Keratinocyte (primary cell): ENCODE data around the gene SERPIND1. TPM values are rescaled to one million over a fixed set of nuclear protein-coding genes. Genes with fewer than 3 reads are reported as not detected.

Source experiments
- DNase-seq: peaks from one replicate; pipeline ENCODE4 v3.0.0-alpha.2; 2011; ENCODE audit warnings: low read depth, missing footprints, low spot score
- FAIRE-seq: peaks from 2 replicates; lab custom pipeline; 2011; peaks lifted over from hg19 to GRCh38; lab: Jason Lieb, UNC
- H2AFZ ChIP-seq: 2 replicates; pipeline ENCODE4 v1.6.0; 2012; ENCODE audit warnings: low read length, control low read depth, inconsistent platforms; ENCODE audit not compliant: control insufficient read depth
- H3K27ac ChIP-seq: 2 replicates; pipeline ENCODE4 v1.5.1; 2011; ENCODE audit warnings: low read length; ENCODE audit not compliant: control insufficient read depth, insufficient read depth
- H3K27me3 ChIP-seq: 3 replicates; pipeline ENCODE4 v1.6.0; 2011; ENCODE audit warnings: low read length; ENCODE audit not compliant: control insufficient read depth, insufficient read depth; ENCODE audit errors: extremely low read depth
- H3K36me3 ChIP-seq, 2 experiments: 2 replicates in 1 of 2; 3 replicates in 1 of 2; pipeline ENCODE4 v1.5.1; 2011; ENCODE audit warnings: low read length in 2 of 2, mild to moderate bottlenecking in 1 of 2; ENCODE audit not compliant: control insufficient read depth in 2 of 2, insufficient read depth in 2 of 2; ENCODE audit errors: extremely low read depth in 1 of 2
- H3K4me1 ChIP-seq: 3 replicates; pipeline ENCODE4 v1.5.1; 2011; ENCODE audit warnings: low read length; ENCODE audit not compliant: control insufficient read depth, insufficient read depth; ENCODE audit errors: extremely low read depth
- H3K4me2 ChIP-seq: 3 replicates; pipeline ENCODE4 v1.6.0; 2011; ENCODE audit warnings: low read depth, low read length; ENCODE audit not compliant: control insufficient read depth, insufficient read depth; ENCODE audit errors: extremely low read depth
- H3K4me3 ChIP-seq, 3 experiments: fragments of 200-600 bp in 1 of 3; sonication (generic) in 1 of 3; 2 replicates in 2 of 3; 3 replicates in 1 of 3; pipeline ENCODE4 v1.5.1; 2011 to 2016; ENCODE audit warnings: low read length in 3 of 3, mild to moderate bottlenecking in 3 of 3, control low read depth in 2 of 3, inconsistent platforms in 1 of 3, low read depth in 1 of 3, mixed read lengths in 1 of 3, mixed run types in 1 of 3, moderate library complexity in 1 of 3; ENCODE audit not compliant: control insufficient read depth in 2 of 3, insufficient read depth in 2 of 3; ENCODE audit errors: extremely low read depth in 1 of 3
- H3K79me2 ChIP-seq: 2 replicates; pipeline ENCODE4 v1.6.0; 2012; ENCODE audit warnings: low read length; ENCODE audit not compliant: control insufficient read depth, insufficient read depth
- H3K9ac ChIP-seq: 3 replicates; pipeline ENCODE4 v1.6.0; 2011; ENCODE audit warnings: low read length; ENCODE audit not compliant: control insufficient read depth, insufficient read depth; ENCODE audit errors: extremely low read depth
- H3K9me1 ChIP-seq: 3 replicates; pipeline ENCODE4 v1.6.0; 2011; ENCODE audit warnings: low read length; ENCODE audit not compliant: control insufficient read depth, insufficient read depth; ENCODE audit errors: extremely low read depth
- H3K9me3 ChIP-seq: 2 replicates; pipeline ENCODE4 v1.5.1; 2012; ENCODE audit warnings: low read depth, low read length; ENCODE audit not compliant: control insufficient read depth
- H4K20me1 ChIP-seq: 3 replicates; pipeline ENCODE4 v1.6.0; 2011; ENCODE audit warnings: low read length; ENCODE audit not compliant: control insufficient read depth, insufficient read depth; ENCODE audit errors: extremely low read depth
- EZH2 ChIP-seq: IDR thresholded peaks from one replicate; pipeline ENCODE4 v1.6.1; 2012; ENCODE audit warnings: inconsistent platforms, mild to moderate bottlenecking, low read length, moderate library complexity
- dilution Hi-C: fragments of 300-500 bp; cut with MboI; formaldehyde crosslinking; loops from one replicate; pipeline ENCODE4 v1.7.0; 2020; ENCODE audit warnings: low sequenced_read_pairs; ENCODE audit not compliant: extremely low pct_ligation_motif_present
- polyA plus RNA-seq, 5 experiments: library from polyadenylated mRNA; depleted of rRNA in 3 of 5; stranded (reverse) in 3 of 5; stranded (forward) in 1 of 5; unstranded in 1 of 5; fragments of >200 nt; gene quantifications; 1 replicate in 1 of 5; 2 replicates in 3 of 5; 3 replicates in 1 of 5; pipeline versions ENCODE4 v1.2.1 to v1.2.3, GENCODE V29; 2011 to 2012; ENCODE audit warnings: missing spikeins in 2 of 5, low read depth in 1 of 5, low replicate concordance in 1 of 5
- TF ChIP-seq, protein P1 (sequence below), 3 experiments: IDR thresholded peaks in 1 of 3; conservative IDR thresholded peaks in 1 of 3; optimal IDR thresholded peaks in 1 of 3; 2 replicates in 2 of 3; 3 replicates in 1 of 3; pipeline versions ENCODE3 to v1.5.1; 2011; ENCODE audit warnings: low read length in 3 of 3, mild to moderate bottlenecking in 3 of 3, moderate library complexity in 2 of 3, control low read depth in 1 of 3, inconsistent platforms in 1 of 3; ENCODE audit not compliant: insufficient read depth in 2 of 3; ENCODE audit errors: extremely low read depth in 1 of 3

Gene SERPIND1
- polyA plus RNA-seq, 1 donor (not counting 4 experiments of a cell fraction or from before 2014, with no cell fraction given) = not detected

DNA sequence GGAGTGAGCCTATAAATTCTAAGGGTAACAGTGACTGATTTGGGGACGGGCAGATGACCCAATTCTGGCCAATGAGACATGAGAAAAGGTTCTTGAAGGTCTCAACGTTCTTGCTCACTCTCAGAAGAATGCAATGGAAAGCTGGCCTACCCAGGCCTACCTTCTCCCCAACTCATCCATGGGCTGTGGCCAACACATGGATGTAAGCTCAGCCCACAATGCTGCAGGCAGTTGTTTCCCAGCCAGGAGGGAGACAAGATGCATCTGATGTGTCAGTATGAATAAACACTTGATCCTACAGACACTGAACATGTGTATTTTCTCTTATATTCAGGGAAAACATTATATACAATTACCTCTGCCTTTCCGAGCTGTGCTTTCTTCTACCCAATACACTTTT lies 60.3 kb downstream of the SERPIND1 start:
- H3K36me3 ChIP-seq = peaks cover 2 to 5% of the 10 kb centered on the region in 2 experiments
- DNase-seq = no peak
- H2AFZ ChIP-seq = no peak overlapping the region
- TF ChIP-seq, protein P1, sequence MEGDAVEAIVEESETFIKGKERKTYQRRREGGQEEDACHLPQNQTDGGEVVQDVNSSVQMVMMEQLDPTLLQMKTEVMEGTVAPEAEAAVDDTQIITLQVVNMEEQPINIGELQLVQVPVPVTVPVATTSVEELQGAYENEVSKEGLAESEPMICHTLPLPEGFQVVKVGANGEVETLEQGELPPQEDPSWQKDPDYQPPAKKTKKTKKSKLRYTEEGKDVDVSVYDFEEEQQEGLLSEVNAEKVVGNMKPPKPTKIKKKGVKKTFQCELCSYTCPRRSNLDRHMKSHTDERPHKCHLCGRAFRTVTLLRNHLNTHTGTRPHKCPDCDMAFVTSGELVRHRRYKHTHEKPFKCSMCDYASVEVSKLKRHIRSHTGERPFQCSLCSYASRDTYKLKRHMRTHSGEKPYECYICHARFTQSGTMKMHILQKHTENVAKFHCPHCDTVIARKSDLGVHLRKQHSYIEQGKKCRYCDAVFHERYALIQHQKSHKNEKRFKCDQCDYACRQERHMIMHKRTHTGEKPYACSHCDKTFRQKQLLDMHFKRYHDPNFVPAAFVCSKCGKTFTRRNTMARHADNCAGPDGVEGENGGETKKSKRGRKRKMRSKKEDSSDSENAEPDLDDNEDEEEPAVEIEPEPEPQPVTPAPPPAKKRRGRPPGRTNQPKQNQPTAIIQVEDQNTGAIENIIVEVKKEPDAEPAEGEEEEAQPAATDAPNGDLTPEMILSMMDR (optimal IDR thresholded peaks at IDR 0.05 in 1 of 3, IDR thresholded peaks at IDR 0.05 in 1 of 3, conservative IDR thresholded peaks at IDR 0.05 in 1 of 3; ENCODE audit: extremely low read depth in 1 of 3, insufficient read depth in 2 of 3, low read length in 3 of 3) = no peak
- TF ChIP-seq EZH2 = no peak
- H4K20me1 ChIP-seq = no peaks in the 10 kb centered on the region
- no peak overlapping the region for H3K27ac ChIP-seq
- no peak overlapping the region for H3K9ac ChIP-seq
- H3K4me3 ChIP-seq = no peak overlapping the region
- H3K27me3 ChIP-seq = no peaks in the 10 kb centered on the region
- no peak overlapping the region for H3K4me2 ChIP-seq
- peaks cover under 1% of the 10 kb centered on the region for H3K79me2 ChIP-seq
- dilution Hi-C loops = no loop called here
- H3K9me1 ChIP-seq = no peaks in the 10 kb centered on the region
- FAIRE-seq = no peak
- no peaks in the 10 kb centered on the region for H3K4me1 ChIP-seq
- no peaks in the 10 kb centered on the region for H3K9me3 ChIP-seq

DNA sequence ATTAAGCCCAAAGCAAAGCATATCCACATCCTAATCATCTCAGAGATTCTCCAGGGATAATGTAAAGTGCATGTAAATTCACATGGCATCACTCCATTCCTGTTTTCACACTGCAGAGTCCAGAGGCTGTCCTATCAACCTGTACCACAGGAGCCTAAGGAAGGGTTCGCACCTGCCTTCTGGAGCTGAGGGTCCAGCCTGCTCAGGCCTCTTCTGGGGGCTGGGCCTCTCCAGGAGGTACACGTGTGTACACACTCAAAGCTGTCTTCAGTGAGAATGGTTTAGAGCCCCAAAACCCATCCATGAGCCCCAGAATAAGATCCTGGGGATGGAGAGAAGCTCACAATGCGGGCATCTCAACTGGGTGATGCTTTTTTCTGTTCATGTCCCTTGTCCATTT lies 60.8 kb downstream of the SERPIND1 start:
- Histone ChIP-seq H4K20me1 (no peaks in the 10 kb centered on the region), H2AFZ (no peak overlapping the region), H3K79me2 (peaks cover 2% of the 10 kb centered on the region), H3K4me3 (no peak overlapping the region), H3K9me1 (no peaks in the 10 kb centered on the region), H3K36me3 (peaks cover 2 to 5% of the 10 kb centered on the region in 2 experiments), H3K9ac (no peak overlapping the region), H3K4me1 (no peaks in the 10 kb centered on the region), H3K27me3 (no peaks in the 10 kb centered on the region), H3K9me3 (no peaks in the 10 kb centered on the region), H3K27ac (no peak overlapping the region), H3K4me2 (no peak overlapping the region)
- FAIRE-seq = no peak
- dilution Hi-C loops = no loop called here
- DNase-seq = no peak
- TF ChIP-seq, protein P1 (optimal IDR thresholded peaks at IDR 0.05 in 1 of 3, IDR thresholded peaks at IDR 0.05 in 1 of 3, conservative IDR thresholded peaks at IDR 0.05 in 1 of 3; ENCODE audit: extremely low read depth in 1 of 3, insufficient read depth in 2 of 3, low read length in 3 of 3) = no peak
- TF ChIP-seq EZH2 = no peak

Other genes starting within 250 kb of the SERPIND1 start
- 12.2 to 15.9 TPM (median 13.6 TPM) in 3 replicates for gene PI4KA, start 84.7 kb downstream of the SERPIND1 start, polyA plus RNA-seq
- gene SNAP29, start 84.9 kb downstream of the SERPIND1 start, polyA plus RNA-seq = 30.2 to 36.5 TPM (median 31.6 TPM) in 3 replicates
- 25.0 to 33.4 TPM (median 32.1 TPM) in 3 replicates for gene CRKL, start 143.3 kb downstream of the SERPIND1 start, polyA plus RNA-seq
- gene AIFM3, start 193.1 kb downstream of the SERPIND1 start, polyA plus RNA-seq = 0.56 to 1.1 TPM (median 0.59 TPM) in 3 replicates
- 36.3 to 41.6 TPM (median 37.0 TPM) in 3 replicates for gene LZTR1, start 208.2 kb downstream of the SERPIND1 start, polyA plus RNA-seq
- gene THAP7, start 228.0 kb downstream of the SERPIND1 start, polyA plus RNA-seq = 10.4 to 14.8 TPM (median 14.2 TPM) in 3 replicates
- 0.65 to 1.0 TPM (median 0.87 TPM) in 3 replicates for gene P2RX6, start 241.1 kb downstream of the SERPIND1 start, polyA plus RNA-seq